T-helper 2 cell treated with Interferon-gamma antibody and Interleukin-4, amounts not matched to agents 5 μg/mL and 100 μg/mL, for 36 hours (primary cell): ENCODE results near the gene CYYR1.

Experiments used
- DNase-seq: peaks from one replicate; pipeline ENCODE4 v3.0.0; 2021; ENCODE audit warnings: low spot score
- H3K27ac Mint-ChIP-seq: one replicate; pipeline ENCODE4 v1.8.0; 2021; ENCODE audit warnings: mild to moderate bottlenecking, mixed read lengths
- H3K27me3 Mint-ChIP-seq: one replicate; pipeline ENCODE4 v1.8.0; 2021; ENCODE audit warnings: low read depth, mixed read lengths
- H3K36me3 Mint-ChIP-seq: one replicate; pipeline ENCODE4 v1.8.0; 2021; ENCODE audit warnings: low read depth, mixed read lengths
- H3K4me1 Mint-ChIP-seq: one replicate; pipeline ENCODE4 v1.8.0; 2021; ENCODE audit warnings: low read depth, mixed read lengths
- H3K4me3 Mint-ChIP-seq: one replicate; pipeline ENCODE4 v1.8.0; 2022; ENCODE audit warnings: mild to moderate bottlenecking, moderate library complexity, mixed read lengths
- H3K9me3 Mint-ChIP-seq: one replicate; pipeline ENCODE4 v1.8.0; 2021; ENCODE audit warnings: mixed read lengths

The CYYR1 gene

DNA sequence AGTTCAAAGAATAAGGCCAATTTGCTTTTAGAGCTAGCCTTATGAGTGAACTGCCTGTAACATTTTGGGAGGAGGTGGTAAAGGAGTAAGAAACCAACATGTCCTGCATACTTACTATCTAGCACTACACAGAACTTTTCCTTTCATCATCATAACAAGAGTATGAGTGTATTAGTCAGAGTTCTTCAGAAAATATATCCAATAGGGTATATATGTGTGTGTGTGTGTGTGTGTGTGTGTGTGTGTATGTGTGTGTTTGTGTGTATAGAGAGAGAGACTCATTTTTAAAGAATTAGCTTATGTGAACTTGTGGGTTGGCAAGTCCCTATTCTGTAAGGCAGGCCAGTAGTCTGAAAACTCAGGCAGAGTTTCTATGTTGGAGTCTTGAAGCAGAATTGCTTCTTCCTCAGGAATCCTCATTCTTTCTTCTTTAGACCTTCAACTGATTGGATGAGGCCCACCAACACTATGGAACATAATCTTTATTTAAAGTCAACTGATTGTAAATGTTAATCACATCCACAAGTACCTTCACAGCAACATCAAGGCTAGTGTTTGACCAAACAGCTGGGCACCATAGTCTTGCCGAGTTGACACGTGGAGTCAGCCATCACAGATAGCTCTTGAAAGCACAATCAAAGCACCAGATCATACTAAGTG is 121.9 kb downstream of the CYYR1 start:
- Mint-ChIP-seq H3K27me3 (no peaks in the 10 kb centered on the region), H3K9me3 (peaks cover 6% of the 10 kb centered on the region), H3K4me3 (no peak overlapping the region), H3K36me3 (no peaks in the 10 kb centered on the region), H3K4me1 (peaks cover 4% of the 10 kb centered on the region), H3K27ac (no peak overlapping the region)
- peak; percentile 10 for DNase-seq

DNA sequence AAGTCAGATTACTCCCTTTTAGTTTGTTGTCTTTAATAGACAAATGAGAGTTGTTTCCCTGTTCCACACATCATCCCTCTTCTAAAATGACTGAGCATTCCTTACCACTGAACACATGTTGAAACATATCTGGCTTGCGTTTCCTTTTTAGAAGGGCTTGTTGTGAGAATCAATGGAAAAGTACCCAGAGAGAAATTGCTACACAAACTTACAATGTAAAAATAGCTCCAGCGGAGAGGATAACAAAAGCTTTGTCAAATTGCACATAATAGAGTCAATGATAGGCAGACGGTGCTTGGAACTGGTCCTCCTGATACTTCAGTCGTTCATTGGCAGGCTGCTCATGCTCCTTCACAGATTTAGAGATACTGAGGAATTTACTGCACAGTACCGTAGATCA is 123.9 kb downstream of the CYYR1 start:
- no peak for DNase-seq
- Mint-ChIP-seq H3K27ac (no peak overlapping the region), H3K9me3 (peaks cover 9% of the 10 kb centered on the region), H3K4me1 (no peaks in the 10 kb centered on the region), H3K36me3 (no peaks in the 10 kb centered on the region), H3K4me3 (no peak overlapping the region), H3K27me3 (no peaks in the 10 kb centered on the region)

DNA sequence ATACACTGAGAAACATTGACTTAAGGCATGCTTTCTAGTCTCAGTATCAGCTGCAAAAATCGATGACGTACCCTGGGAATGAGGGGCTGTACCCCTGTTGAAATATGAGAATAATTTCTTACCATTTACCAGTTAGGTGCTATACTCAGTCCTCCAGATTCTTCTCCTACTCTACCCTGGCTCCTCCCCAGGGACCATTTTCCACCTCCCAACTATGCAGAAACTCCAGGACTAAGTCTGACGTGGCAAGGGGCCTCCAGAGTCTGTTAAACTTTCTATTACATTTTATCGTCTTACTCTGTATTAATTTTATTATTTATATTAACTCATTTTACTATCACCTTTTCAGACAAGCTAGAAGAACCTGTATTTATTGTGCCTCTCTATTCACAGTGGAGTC is 124.3 kb downstream of the CYYR1 start:
- H3K4me1 Mint-ChIP-seq: no peaks in the 10 kb centered on the region
- H3K9me3 Mint-ChIP-seq: peaks cover 9% of the 10 kb centered on the region
- no peak overlapping the region for H3K27ac Mint-ChIP-seq
- no peaks in the 10 kb centered on the region for H3K36me3 Mint-ChIP-seq
- no peak overlapping the region for H3K4me3 Mint-ChIP-seq
- DNase-seq: no peak
- no peaks in the 10 kb centered on the region for H3K27me3 Mint-ChIP-seq

DNA sequence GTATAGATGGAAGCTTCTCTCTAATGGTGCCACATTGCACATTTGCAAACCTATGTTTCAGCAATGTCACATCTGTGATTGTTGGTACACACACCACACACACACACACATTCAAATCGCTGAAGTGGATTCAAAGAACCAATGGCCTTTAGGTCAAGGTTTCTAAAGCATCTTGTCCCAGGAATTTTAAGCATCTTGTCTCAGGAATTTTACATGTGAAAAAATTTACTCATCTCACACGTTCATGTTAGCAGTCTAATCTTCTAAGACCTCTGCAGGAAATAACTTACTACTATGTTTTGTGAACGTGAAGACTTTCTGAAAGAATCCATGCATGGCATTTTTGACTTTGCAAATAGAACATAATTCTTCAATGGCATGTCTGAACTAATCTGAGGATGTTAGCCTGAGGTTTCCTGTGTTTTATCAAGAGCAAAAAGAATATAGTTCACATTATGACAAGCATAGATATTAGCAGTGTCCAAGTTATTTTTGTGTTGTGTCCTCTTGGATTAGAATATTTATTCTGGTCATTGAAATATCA is 125.1 kb downstream of the CYYR1 start:
- H3K9me3 Mint-ChIP-seq: peaks cover 9% of the 10 kb centered on the region
- H3K27me3 Mint-ChIP-seq: no peaks in the 10 kb centered on the region
- no peak overlapping the region for H3K4me3 Mint-ChIP-seq
- H3K4me1 Mint-ChIP-seq: no peaks in the 10 kb centered on the region
- no peak overlapping the region for H3K27ac Mint-ChIP-seq
- H3K36me3 Mint-ChIP-seq: no peaks in the 10 kb centered on the region
- no peak for DNase-seq

DNA sequence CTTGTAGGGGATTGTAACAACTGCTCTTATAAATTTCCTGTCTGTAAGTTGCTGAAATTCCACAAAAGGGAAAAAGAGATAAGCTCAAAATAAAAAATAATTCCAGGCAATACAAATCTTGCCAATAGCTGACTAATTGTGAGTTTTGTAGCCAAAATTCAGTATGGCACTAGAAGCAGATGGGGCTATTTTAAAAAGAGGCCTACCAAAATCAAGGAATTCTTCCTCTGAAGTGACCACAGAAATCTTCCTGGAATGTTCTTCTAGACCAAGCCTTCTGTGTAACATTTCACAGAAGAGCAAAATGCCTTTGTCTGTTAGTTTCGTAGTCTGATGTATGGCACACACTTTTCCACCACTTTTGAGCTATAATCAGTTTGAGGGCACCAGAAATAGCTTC is 127.6 kb downstream of the CYYR1 start:
- DNase-seq: no peak
- no peaks in the 10 kb centered on the region for H3K4me1 Mint-ChIP-seq
- peaks cover 13% of the 10 kb centered on the region for H3K9me3 Mint-ChIP-seq
- H3K27ac Mint-ChIP-seq: no peak overlapping the region
- H3K4me3 Mint-ChIP-seq: no peak overlapping the region
- H3K36me3 Mint-ChIP-seq: peaks cover 3% of the 10 kb centered on the region
- H3K27me3 Mint-ChIP-seq: no peaks in the 10 kb centered on the region

DNA sequence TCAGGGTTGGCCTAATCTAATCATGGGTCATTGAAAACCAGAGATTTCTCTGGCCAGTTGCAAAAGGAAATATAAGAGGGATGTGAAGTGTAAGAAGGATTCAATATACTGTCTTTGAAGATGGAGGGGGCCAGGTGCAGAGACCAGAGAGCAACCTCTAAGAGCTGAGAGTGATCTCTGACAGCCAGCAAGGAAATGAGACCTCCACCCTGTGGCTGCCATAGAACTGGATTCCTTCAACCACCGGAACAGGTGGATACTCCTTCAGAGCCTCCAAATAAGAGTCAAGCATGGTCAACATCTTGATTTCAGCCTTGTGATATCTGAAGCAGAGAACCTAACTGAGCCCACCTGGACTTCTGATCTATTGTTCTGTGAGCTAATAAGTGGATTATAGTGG is 128.4 kb downstream of the CYYR1 start:
- Mint-ChIP-seq H3K4me1 (no peaks in the 10 kb centered on the region), H3K27ac (no peak overlapping the region), H3K36me3 (peaks cover 3% of the 10 kb centered on the region), H3K27me3 (no peaks in the 10 kb centered on the region), H3K9me3 (peaks cover 13% of the 10 kb centered on the region), H3K4me3 (no peak overlapping the region)
- no peak for DNase-seq

DNA sequence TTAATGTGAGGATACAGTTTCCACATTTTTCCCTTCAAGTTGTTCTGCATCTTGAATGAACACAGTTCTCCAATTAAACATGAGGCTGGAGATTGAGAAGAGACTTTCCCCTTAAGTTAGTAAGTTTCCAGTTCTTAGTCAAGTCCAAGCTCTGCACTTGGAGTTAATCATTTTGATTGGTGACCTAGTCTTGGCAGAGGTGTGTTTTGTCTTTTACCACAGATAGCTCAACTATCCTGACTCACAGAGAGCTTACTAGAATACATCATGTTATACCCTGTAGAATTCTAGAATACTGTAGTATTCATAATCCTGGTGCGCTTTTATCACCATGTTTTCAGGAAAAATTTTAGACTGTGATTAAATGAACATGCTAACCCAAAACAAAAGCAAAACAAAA is 129.2 kb downstream of the CYYR1 start:
- DNase-seq: no peak
- Mint-ChIP-seq H3K27ac (no peak overlapping the region), H3K4me1 (no peaks in the 10 kb centered on the region)

DNA sequence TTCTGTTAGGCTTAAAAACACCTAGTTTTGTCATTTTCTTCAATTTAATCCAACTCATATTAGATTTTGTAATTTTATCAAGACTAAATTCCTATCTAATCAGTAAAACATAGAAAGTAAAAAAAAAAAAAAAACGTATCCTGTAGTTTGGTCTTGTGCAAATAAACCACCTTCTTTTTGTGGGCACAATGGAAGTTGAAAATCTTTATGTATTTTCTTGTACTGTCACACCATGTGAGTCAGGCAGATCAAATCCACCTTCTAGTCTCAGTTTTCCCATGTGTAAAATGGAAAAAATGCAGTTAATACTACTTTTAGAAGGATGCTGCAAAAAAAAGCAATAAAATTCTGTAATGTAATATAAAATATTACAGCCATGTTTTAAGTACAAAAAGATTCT is 129.8 kb downstream of the CYYR1 start:
- Mint-ChIP-seq H3K27me3 (no peaks in the 10 kb centered on the region), H3K36me3 (peaks cover 3% of the 10 kb centered on the region), H3K4me1 (no peaks in the 10 kb centered on the region), H3K9me3 (peaks cover 15% of the 10 kb centered on the region), H3K27ac (no peak overlapping the region), H3K4me3 (no peak overlapping the region)
- no peak for DNase-seq

More for the DNA sequence above, 129.2 kb downstream of the CYYR1 start:
- Mint-ChIP-seq H3K4me3 (no peak overlapping the region), H3K9me3 (peaks cover 10% of the 10 kb centered on the region), H3K36me3 (peaks cover 3% of the 10 kb centered on the region), H3K27me3 (no peaks in the 10 kb centered on the region)

DNA sequence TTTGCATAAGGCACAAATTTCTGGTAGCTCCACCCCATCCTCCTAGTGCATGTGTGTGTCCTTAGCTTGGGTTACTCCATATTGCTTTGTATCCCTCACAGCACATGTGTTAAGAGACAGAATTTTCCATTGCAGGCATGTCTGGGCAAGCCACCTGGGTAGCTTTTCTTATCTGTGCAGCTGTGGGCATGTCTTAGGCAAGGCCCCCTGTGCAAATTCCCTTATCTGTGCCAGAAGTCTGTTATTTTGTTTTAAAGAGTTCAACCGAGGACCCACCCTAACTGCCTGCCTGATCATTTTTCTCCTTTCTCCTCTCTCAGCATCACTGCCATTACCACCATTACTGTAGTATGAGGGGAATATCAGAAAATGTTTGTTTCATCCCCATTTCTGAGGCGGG is 131.9 kb downstream of the CYYR1 start:
- no peak overlapping the region for H3K4me3 Mint-ChIP-seq
- H3K36me3 Mint-ChIP-seq: peaks cover 3% of the 10 kb centered on the region
- H3K9me3 Mint-ChIP-seq: peaks cover 13% of the 10 kb centered on the region
- H3K27me3 Mint-ChIP-seq: no peaks in the 10 kb centered on the region
- no peak overlapping the region for H3K27ac Mint-ChIP-seq
- no peak for DNase-seq
- no peaks in the 10 kb centered on the region for H3K4me1 Mint-ChIP-seq

DNA sequence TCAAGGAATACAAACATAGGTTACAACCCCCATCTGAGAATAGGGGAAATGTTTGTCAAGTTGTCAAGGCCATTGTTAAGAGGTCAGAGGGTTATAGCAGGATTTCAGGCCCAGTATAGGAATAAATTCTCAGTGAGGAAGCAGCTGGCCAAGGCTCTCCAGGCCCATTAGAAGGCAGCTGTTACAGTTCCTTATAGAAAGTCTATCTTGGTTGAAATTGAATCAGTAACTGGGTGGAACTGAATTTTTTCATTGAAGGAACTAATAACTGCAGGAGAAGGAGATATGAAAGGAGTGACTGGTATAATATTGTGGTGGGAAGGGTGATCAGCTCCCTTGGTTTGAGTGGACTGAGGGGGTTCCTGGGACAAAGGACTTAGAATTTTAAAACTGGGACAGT is 134.1 kb downstream of the CYYR1 start:
- H3K27ac Mint-ChIP-seq: no peak overlapping the region
- no peaks in the 10 kb centered on the region for H3K4me1 Mint-ChIP-seq
- peaks cover 10% of the 10 kb centered on the region for H3K9me3 Mint-ChIP-seq
- peaks cover 3% of the 10 kb centered on the region for H3K36me3 Mint-ChIP-seq
- H3K4me3 Mint-ChIP-seq: no peak overlapping the region
- no peaks in the 10 kb centered on the region for H3K27me3 Mint-ChIP-seq
- DNase-seq: no peak

DNA sequence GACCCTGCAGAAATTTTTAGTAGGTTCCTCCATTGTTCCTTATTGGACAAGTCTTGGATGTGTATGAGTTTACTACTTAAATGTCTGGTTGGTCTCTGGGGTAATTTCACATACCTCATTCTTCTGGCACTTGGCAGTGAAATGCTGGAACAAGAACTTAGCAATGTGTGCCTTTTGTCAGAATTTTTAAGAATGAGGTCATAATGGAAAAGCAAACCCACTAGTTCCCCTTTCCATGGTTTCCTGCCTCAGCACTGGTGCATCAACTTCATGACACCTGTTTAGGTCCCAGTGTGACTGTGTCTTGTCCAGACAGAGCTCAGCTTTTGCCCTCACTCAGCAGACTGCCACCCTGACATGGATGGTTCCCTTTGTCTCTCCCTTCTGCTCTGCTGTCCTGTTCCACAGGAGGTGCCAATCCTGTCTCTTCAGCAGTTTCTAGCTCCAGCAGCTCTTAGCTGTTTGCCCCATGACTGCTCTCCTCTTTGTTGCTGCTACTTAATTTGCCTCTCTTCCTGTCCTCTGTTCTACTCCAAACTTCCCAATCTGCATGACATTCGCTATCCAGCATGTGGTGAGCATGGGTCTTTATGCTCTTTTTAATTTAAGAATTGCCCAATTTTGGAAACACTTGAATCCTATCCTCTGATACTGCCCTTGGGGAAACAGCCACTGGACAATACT is 135.6 kb downstream of the CYYR1 start:
- Mint-ChIP-seq H3K9me3 (peaks cover 10% of the 10 kb centered on the region), H3K4me3 (no peak overlapping the region), H3K4me1 (no peaks in the 10 kb centered on the region), H3K27me3 (no peaks in the 10 kb centered on the region), H3K36me3 (peaks cover 3% of the 10 kb centered on the region), H3K27ac (no peak overlapping the region)
- no peak for DNase-seq

DNA sequence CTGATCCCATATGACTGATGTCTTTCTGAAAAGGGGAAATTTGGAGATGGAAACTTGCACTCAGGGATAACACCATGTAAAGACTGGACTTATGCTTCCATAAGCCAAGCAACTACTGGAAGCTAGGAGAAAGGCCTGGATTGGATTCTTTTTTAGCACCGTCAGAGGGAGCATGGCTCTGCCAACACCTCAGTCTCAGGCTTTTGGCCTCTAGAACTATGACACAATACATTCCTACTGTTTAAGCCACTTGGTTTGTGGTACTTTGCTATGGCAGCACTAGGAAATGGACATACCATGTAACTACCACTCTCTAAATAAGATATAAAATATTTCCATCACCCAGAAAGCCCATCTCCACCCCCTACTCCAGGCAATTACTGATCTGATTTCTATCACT is 139.7 kb downstream of the CYYR1 start:
- no peaks in the 10 kb centered on the region for H3K27me3 Mint-ChIP-seq
- peaks cover 2% of the 10 kb centered on the region for H3K9me3 Mint-ChIP-seq
- H3K4me1 Mint-ChIP-seq: no peaks in the 10 kb centered on the region
- H3K4me3 Mint-ChIP-seq: no peak overlapping the region
- no peak overlapping the region for H3K27ac Mint-ChIP-seq
- H3K36me3 Mint-ChIP-seq: no peaks in the 10 kb centered on the region
- no peak for DNase-seq

DNA sequence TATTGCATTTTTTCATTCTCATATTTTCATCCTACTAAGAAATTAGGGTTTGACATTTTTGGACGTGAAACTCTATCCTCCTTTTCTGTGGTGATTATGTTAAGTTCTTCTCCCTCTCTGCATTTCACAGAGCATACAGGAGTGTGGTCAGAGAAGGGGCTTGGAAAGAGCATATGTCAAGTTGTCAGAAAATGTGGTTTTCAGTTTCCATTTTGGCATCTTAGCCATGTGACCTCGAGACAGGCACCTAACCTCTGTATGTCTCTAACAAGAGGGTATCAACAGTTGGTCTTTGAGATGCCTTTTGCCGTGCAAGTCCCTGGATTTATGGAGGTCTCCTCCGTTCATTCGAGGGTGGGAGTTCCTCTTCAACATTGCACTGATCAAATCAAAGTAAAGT is 140.7 kb downstream of the CYYR1 start:
- Mint-ChIP-seq H3K4me3 (no peak overlapping the region), H3K27me3 (no peaks in the 10 kb centered on the region), H3K9me3 (no peaks in the 10 kb centered on the region), H3K27ac (no peak overlapping the region), H3K4me1 (no peaks in the 10 kb centered on the region), H3K36me3 (no peaks in the 10 kb centered on the region)
- no peak for DNase-seq

DNA sequence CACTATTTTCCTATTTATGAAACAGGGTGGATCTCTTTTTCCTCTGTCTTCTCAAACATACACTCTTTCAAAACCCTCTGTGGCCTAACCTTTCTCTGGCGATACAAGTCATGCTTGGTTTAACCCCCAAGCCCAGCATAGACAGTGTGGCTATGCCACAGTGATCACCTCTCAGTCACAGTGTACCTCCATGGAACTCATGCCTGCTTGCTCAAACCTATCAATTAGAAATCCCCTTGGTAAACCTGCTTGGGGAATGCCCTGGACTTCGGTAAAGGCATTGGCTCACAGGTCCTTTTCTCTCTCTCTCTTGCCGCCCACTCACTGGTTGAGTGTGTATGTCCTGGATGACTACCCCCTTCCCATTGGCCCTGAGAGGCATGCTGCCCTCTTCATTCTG is 147.5 kb downstream of the CYYR1 start:
- peaks cover 5% of the 10 kb centered on the region for H3K4me1 Mint-ChIP-seq
- peaks cover 2% of the 10 kb centered on the region for H3K9me3 Mint-ChIP-seq
- H3K27me3 Mint-ChIP-seq: no peaks in the 10 kb centered on the region
- peak; percentile 21 for DNase-seq
- H3K4me3 Mint-ChIP-seq: no peak overlapping the region
- no peak overlapping the region for H3K27ac Mint-ChIP-seq
- peaks cover 1% of the 10 kb centered on the region for H3K36me3 Mint-ChIP-seq
